SK-N-SH (cell line): Measurements from ENCODE around the gene UBAC2.

Experiments used
- EZH2phosphoT487 ChIP-seq: fragments of 200-600 bp; sonication (generic); IDR thresholded peaks from 2 replicates; pipeline ENCODE4 v1.6.1; 2017; ENCODE audit warnings: low read depth, mixed run types, mild to moderate bottlenecking, antibody characterized with exemption, moderate library complexity, borderline replicate concordance
- MXI1 ChIP-seq: IDR thresholded peaks from 2 replicates; pipeline ENCODE4 v1.6.1; 2012; ENCODE audit warnings: mild to moderate bottlenecking, low read depth, low read length, improper control_type of control experiment
- POLR2AphosphoS5 ChIP-seq: IDR thresholded peaks from 2 replicates; pipeline ENCODE4 v1.6.1; 2012; ENCODE audit warnings: low read depth, low read length
- RAD21 ChIP-seq: IDR thresholded peaks from 2 replicates; pipeline ENCODE4 v1.6.1; 2012; ENCODE audit warnings: mild to moderate bottlenecking, low read length
- RFX5 ChIP-seq: IDR thresholded peaks from 2 replicates; pipeline ENCODE4 v1.6.1; 2012; ENCODE audit warnings: mild to moderate bottlenecking, improper control_type of control experiment, low read length
- SMC3 ChIP-seq: IDR thresholded peaks from 2 replicates; pipeline ENCODE4 v1.6.1; 2012; ENCODE audit warnings: low read depth, low read length, improper control_type of control experiment
- TCF12 ChIP-seq: IDR thresholded peaks from 2 replicates; pipeline ENCODE4 v1.4.0; 2012
- TF ChIP-seq, protein P1 (sequence below): fragments of 200-600 bp; sonication (generic); IDR thresholded peaks from 2 replicates; pipeline ENCODE4 v1.6.1; 2017; ENCODE audit warnings: antibody characterized with exemption, mild to moderate bottlenecking, moderate library complexity

DNA sequence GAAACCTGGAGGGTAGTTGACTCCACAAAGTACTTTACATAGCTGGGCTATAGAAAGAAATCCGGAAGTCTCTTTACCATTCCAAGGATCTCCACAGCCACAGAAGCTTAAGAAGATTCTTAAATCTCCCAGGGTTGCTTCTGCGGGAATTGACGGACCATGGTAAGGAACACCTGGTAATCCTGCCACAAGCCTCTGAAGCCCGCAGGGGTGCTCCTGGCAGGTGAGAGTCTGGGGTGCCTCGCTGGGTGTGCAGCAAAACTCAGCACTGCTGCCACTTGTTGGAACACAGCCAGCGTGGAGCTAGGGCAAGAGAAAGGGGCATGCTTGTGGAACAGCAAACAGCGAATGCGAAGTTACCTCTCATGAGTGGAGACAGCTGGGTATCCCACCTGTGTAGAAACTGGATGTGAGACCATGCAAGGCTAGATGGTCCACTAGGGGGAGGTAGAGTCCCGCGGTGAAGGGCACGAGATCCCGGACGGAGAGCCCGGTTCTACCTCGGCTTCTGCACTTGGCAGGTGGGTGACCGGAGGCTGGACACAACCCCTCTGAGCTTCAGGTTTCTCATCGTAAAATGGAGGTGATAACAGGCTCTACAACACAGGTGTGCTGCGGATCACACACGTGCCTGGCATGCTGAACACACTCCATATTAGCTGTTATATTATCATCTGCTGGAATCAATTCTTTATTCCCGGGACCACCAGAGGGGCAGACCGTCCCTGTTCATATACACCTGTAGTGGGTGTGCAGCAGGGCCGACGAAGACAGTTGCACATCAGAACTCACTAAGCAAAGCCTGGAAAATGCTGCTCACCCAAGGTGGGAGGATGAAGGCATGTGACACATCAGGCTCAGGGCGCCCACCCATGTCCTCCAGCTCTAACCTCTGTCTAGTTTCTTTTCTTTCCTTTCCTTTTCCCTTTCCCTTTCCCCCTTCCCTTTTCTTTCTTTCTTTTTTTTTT is 24.1 kb upstream of the UBAC2 start:
- TF ChIP-seq, protein P1, sequence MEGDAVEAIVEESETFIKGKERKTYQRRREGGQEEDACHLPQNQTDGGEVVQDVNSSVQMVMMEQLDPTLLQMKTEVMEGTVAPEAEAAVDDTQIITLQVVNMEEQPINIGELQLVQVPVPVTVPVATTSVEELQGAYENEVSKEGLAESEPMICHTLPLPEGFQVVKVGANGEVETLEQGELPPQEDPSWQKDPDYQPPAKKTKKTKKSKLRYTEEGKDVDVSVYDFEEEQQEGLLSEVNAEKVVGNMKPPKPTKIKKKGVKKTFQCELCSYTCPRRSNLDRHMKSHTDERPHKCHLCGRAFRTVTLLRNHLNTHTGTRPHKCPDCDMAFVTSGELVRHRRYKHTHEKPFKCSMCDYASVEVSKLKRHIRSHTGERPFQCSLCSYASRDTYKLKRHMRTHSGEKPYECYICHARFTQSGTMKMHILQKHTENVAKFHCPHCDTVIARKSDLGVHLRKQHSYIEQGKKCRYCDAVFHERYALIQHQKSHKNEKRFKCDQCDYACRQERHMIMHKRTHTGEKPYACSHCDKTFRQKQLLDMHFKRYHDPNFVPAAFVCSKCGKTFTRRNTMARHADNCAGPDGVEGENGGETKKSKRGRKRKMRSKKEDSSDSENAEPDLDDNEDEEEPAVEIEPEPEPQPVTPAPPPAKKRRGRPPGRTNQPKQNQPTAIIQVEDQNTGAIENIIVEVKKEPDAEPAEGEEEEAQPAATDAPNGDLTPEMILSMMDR, result peak; percentile 86
- no peak for TF ChIP-seq MXI1
- TF ChIP-seq POLR2AphosphoS5, result no peak
- TF ChIP-seq SMC3, result peak; percentile 90
- no peak for TF ChIP-seq RFX5
- TF ChIP-seq EZH2phosphoT487, result no peak
- TF ChIP-seq RAD21, result peak; percentile 92
- TF ChIP-seq TCF12, result no peak
